Thoracic aorta (tissue), 2 donors: Measurements from ENCODE around the gene HLA-DQB1. TPM values are rescaled to one million over a fixed set of nuclear protein-coding genes. Genes with fewer than 3 reads are reported as not detected.

ENCODE experiments used
- ATAC-seq: fragments of 150-250 bp; one replicate; pipeline ENCODE4 v1.8.0; 2017; ENCODE audit warnings: low read depth; ENCODE audit not compliant: insufficient number of reproducible peaks, low FRiP score
- DNase-seq: peaks from one replicate; pipeline ENCODE4 v3.0.0-alpha.2; 2020; ENCODE audit warnings: low spot score
- H3K27ac ChIP-seq, 2 donors: fragments of 200-600 bp; sonication (generic); 1 replicate in 1 of 2; 2 replicates in 1 of 2; pipeline ENCODE4 v1.5.1; 2016; ENCODE audit warnings: mild to moderate bottlenecking in 2 of 2, moderate library complexity in 2 of 2
- H3K27me3 ChIP-seq: fragments of 200-600 bp; sonication (generic); replicated peaks from 2 replicates; pipeline ENCODE4 v1.6.0; 2016; ENCODE audit warnings: mild to moderate bottlenecking; ENCODE audit not compliant: insufficient read depth
- H3K36me3 ChIP-seq: fragments of 200-600 bp; sonication (generic); one replicate; pipeline ENCODE4 v1.5.1; 2016
- H3K4me1 ChIP-seq, 2 donors: fragments of 200-600 bp; sonication (generic); 1 replicate in 1 of 2; 2 replicates in 1 of 2; pipeline versions ENCODE4 v1.5.1 to v1.6.0; 2016; ENCODE audit warnings: low read depth in 2 of 2, mild to moderate bottlenecking in 1 of 2; ENCODE audit not compliant: control insufficient read depth in 1 of 2
- H3K4me3 ChIP-seq: fragments of 200-600 bp; sonication (generic); 2 replicates; pipeline ENCODE4 v1.5.1; 2016; ENCODE audit warnings: mild to moderate bottlenecking
- H3K9me3 ChIP-seq: fragments of 200-600 bp; sonication (generic); 2 replicates; pipeline ENCODE4 v1.5.1; 2016
- total RNA-seq, 2 donors: library from RNA; depleted of rRNA; stranded (reverse); fragments of >200 nt; gene quantifications; one replicate each; pipeline versions ENCODE4 v1.1.0 to v1.2.3, GENCODE V29; 2016
- TF ChIP-seq, protein P1 (sequence below): fragments of 200-600 bp; sonication (generic); IDR thresholded peaks from one replicate; pipeline ENCODE4 v1.5.1; 2019; ENCODE audit warnings: antibody characterized with exemption

HLA-DQB1 gene
- total RNA-seq, 2 donors from 2014 or later = 2.0 to 11.1 TPM

DNA sequence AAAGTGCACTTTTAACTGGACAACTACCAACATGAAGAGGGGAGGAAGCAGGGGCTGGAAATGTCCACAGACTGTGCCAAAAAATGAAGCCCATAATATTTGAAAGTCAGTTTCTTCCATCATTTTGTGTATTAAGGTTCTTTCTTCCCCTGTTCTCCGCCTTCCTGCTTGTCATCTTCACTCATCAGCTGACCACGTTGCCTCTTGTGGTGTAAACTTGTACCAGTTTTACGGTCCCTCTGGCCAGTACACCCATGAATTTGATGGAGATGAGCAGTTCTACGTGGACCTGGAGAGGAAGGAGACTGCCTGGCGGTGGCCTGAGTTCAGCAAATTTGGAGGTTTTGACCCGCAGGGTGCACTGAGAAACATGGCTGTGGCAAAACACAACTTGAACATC is 25.3 kb downstream of the HLA-DQB1 start:
- ATAC-seq = no peak
- no peaks in the 10 kb centered on the region for H3K9me3 ChIP-seq

DNA sequence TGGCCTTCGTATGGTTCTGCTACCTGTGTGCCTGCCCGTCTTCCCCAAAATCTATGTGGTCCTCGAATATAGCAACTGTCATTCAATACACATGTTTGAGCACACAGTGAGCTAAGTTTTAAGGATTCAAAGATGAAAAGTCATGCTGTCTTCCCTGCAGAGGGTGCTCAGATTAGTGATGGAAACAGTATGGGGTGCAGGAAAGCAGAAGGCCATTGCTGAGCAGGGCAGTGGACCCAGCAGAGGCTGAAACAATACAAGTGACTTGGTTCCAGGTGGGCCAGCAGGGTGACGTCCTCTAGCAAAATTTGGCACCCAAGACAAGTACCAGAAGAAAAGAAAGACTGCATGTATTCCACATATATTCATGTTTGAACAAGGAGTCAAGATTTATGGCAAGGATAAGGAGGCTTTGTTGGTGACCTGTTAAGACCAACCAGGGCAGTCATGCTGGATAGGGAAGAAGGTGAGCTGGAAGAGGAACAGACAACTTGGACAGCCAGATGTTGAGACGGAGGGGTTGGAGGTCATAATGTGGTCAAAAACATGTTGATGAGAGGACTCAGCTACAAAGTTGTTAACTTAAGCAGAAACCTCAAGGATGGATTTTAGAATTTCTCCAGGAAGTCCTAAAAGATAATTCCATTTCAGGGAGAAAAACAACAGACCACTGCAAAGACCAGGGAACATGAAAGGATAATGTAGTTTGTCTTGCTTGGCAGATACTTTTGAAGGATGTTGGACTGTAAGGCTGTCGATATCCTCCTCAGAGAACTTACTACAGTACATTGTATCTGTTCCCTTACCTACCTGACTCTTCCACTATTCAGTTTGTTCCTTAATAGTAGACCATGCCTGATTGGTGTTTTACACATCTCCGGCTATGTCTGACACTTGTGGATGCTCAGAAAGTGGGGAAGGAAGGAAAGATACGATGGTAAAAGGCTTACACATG is 26.7 kb downstream of the HLA-DQB1 start:
- no peaks in the 10 kb centered on the region for H3K4me1 ChIP-seq
- H3K36me3 ChIP-seq = no peaks in the 10 kb centered on the region
- no peaks in the 10 kb centered on the region for H3K9me3 ChIP-seq
- DNase-seq = no peak
- no peaks in the 10 kb centered on the region for H3K27me3 ChIP-seq
- no peak for ATAC-seq
- TF ChIP-seq, protein P1, sequence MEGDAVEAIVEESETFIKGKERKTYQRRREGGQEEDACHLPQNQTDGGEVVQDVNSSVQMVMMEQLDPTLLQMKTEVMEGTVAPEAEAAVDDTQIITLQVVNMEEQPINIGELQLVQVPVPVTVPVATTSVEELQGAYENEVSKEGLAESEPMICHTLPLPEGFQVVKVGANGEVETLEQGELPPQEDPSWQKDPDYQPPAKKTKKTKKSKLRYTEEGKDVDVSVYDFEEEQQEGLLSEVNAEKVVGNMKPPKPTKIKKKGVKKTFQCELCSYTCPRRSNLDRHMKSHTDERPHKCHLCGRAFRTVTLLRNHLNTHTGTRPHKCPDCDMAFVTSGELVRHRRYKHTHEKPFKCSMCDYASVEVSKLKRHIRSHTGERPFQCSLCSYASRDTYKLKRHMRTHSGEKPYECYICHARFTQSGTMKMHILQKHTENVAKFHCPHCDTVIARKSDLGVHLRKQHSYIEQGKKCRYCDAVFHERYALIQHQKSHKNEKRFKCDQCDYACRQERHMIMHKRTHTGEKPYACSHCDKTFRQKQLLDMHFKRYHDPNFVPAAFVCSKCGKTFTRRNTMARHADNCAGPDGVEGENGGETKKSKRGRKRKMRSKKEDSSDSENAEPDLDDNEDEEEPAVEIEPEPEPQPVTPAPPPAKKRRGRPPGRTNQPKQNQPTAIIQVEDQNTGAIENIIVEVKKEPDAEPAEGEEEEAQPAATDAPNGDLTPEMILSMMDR = no peak
- H3K4me3 ChIP-seq = no peak overlapping the region
- no peak overlapping the region for H3K27ac ChIP-seq

More for the DNA sequence above, 25.3 kb downstream of the HLA-DQB1 start:
- DNase-seq = no peak
- no peak overlapping the region for H3K4me3 ChIP-seq
- TF ChIP-seq, protein P1 = no peak
- H3K36me3 ChIP-seq = no peaks in the 10 kb centered on the region
- H3K27ac ChIP-seq = no peak overlapping the region
- no peaks in the 10 kb centered on the region for H3K27me3 ChIP-seq
- H3K4me1 ChIP-seq = no peaks in the 10 kb centered on the region

DNA sequence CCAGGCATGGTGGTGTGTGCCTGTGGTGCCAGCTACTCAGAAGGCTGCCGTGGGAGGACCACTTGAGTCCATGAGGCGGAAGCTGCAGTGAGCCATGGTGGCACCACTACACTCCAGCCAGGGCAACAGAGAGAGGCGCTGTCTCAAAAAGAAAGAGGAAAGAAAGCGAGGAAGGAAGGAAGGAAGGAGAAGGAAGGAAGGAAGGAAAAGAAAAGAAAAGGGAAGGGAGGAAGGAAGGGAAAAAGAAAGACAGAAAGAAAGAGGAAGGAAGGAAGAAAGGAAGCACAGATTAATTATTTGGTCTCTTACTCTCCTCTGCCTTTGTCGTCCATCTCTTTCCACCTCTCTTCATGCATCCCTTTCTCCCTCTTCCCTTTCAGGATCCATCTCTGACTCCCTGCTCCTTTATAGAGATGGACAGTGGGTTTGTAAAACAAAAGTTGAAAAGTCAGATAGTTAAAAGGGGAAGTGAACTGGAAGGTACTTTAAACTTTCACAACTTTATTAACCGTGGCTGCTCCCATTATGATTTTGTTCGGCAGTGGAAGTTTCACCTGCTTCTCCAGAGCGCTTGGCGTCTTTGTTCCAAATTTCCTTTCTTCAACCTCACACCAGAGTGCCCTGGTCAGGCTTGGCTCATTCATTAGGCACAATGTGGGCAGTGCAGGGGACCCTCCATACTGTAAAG is 27.8 kb downstream of the HLA-DQB1 start:
- no peak for ATAC-seq
- Histone ChIP-seq H3K4me1 (no peaks in the 10 kb centered on the region), H3K27ac (no peak overlapping the region), H3K9me3 (no peaks in the 10 kb centered on the region), H3K4me3 (no peak overlapping the region), H3K27me3 (no peaks in the 10 kb centered on the region), H3K36me3 (no peaks in the 10 kb centered on the region)
- DNase-seq = no peak
- TF ChIP-seq, protein P1 = no peak

DNA sequence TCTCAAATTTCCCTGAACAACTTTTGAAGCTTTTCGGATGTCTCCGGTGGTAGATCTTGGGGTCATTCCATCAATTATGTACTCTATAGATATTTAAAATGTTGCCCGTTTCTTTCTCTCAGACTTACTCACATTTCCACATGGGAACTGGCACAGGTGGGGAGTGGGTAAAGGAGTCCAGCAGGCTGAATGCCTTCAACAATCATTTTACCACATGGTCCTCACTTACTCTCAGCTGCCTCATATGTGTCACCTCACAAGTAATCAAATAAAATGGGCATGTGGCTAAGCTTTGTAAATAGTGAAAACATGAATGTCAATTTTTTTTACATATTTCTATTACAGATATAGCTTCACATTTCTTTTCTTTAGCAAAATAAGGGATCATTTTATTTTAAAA is 28.6 kb downstream of the HLA-DQB1 start:
- DNase-seq (no peak), ATAC-seq (no peak)
- H3K4me1 ChIP-seq = no peaks in the 10 kb centered on the region
- H3K9me3 ChIP-seq = no peaks in the 10 kb centered on the region
- TF ChIP-seq, protein P1 = no peak
- H3K36me3 ChIP-seq = no peaks in the 10 kb centered on the region
- H3K27me3 ChIP-seq = no peaks in the 10 kb centered on the region
- H3K27ac ChIP-seq = no peak overlapping the region
- no peak overlapping the region for H3K4me3 ChIP-seq

DNA sequence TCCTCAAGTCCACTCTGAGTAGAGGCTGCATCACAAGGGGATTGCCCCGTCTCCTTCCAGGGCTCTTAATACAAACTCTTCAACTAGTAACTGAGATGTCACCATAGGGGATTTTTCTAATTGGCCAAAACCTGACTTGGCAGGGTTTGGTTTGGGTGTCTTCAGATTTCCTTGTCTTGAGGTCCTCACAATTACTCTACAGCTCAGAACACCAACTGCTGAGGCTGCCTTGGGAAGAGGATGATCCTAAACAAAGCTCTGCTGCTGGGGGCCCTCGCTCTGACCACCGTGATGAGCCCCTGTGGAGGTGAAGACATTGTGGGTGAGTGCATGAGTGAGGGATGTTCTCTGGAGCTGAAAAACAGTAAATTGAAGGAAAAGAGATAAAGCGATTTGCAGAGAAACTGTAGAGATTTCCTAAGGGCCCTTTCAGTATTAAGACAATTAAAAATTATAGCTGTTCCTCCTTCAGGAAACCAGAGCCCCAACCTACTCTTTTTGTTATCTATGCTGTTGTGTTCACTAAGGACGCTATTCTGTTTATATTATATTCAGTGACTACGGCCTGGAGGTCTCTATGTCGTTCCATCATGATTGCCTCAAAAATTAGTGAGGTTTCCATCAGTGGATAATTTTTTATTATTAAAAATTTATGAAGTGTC is 29.1 kb downstream of the HLA-DQB1 start, which contains the start of gene HLA-DQA1:
TSS of gene HLA-DQA1 (plus strand) at position 188 of the 662 bp plus-strand sequence. CDS start at position 241, 53 bp downstream.
- TF ChIP-seq, protein P1 = no peak
- no peak within 1 kb of the TSS for H3K27ac ChIP-seq
- DNase-seq = no peak
- H3K9me3 ChIP-seq = no peaks in the 10 kb centered on the region
- no peaks in the 10 kb centered on the region for H3K36me3 ChIP-seq
- H3K4me1 ChIP-seq = no peaks in the 10 kb centered on the region
- no peaks in the 10 kb centered on the region for H3K27me3 ChIP-seq
- no peak within 1 kb of the TSS for H3K4me3 ChIP-seq
- ATAC-seq = no peak
